NOMO-1 treated with DMSO at 0.1 percent for 48 hours (cell line): ENCODE data around the gene SYT15B.
"Not testable (repeated sequence)": the region's sequence is repeated elsewhere in the genome, so short reads cannot be mapped to it uniquely, and the experiment has no call there.

ENCODE experiments used
- DNase-seq: peaks from one replicate; lab custom pipeline; 2025; ENCODE audit not compliant: unreplicated experiment; lab: John Stamatoyannopoulos, UW

Gene SYT15B

DNA sequence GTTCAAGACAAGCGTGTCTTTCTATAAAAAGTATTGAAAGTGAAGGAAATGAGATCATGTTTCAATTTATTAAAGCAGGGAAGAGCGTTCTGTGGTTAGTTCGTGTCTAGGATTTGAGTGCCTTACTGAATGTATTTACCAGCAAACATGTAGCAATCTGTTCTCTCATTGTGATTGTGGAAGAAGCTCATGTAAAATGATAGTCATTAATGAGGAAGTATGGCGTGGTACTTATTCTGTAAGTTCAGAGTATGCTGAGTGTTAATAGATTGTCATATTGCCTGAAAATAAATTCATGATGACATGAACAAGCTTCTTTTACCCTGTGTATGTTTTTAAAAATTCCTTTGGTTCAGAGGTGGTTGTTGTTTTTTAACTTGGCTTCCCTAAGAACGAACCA, 32.5 kb downstream of the SYT15B start:
- not testable (repeated sequence) for DNase-seq

DNA sequence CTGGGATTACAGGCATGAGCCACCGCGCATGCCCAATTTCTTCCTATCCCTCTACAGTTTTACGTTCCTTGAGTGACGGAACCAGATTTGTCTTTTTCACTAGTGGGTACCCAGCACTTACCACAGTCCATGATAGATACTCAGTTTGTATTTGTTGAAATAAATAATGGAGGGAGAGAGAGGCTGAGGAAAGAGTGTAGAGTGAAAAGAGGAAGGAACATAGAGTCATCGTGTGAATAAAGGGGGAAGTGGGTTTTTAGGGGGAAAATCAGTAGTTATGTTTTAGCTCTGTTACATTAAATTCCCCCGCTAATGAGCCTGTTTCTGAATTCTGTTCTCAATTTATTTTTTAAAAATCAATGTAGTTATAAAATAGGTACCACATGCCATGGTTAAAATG, 37.7 kb downstream of the SYT15B start:
- not testable (repeated sequence) for DNase-seq

DNA sequence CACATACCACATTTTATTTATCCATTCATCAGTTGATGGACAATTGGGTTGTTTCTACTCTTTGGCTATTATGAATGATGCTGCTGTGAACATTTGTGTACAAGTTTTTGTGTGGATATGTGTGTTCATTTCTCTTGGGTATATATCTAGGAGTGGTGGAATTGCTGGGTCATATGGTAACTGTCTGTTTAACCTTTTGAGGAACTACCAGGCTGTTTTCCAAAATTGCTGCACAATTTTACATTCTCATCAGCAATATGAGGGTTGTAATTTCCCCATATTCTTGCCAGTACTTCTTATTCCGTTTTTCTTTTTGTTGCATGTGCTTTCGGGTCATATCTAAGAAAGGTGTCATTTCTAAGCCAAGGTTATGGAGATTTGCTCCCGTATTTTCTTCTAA, 38.3 kb downstream of the SYT15B start:
- DNase-seq = not testable (repeated sequence)

DNA sequence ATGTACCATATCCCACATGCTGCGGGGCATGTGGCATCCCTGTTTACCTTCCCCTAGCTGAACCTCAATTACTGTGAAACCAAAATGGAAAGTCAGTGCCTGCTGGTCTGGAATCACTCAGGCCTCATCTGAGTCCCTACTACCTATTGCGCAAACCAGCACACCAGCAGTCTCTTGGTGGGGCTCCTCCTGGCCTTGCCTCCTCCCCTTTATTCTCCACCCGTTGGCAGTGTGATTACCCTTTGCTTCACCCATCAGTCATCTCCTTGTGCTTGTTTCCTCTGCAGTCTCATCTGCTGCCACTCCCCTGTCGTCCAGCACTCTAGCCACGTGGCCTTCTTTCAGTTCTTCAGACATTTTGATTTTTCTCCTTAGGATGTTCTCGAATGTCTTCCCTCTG, 39.3 kb downstream of the SYT15B start:
- DNase-seq = not testable (repeated sequence)

DNA sequence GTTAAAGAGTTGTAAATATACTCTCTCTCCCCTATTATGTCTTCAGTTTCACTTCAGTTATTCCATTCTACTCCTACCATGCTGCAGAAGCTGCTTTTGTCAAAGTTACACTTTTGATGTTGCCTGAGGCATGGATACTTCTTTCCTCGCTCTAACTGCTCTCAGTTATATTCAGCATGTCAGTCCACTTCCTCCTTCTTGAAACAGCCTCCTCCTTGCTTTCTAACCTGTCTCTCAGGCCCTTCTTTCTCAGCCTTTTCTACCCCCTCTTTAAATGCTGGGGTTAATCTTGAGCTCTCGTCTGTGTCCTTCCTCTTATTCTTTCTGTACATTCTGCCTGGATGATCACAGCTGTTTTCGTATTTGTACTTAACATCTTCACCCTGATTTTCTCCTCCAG, 40.0 kb downstream of the SYT15B start:
- DNase-seq = not testable (repeated sequence)

DNA sequence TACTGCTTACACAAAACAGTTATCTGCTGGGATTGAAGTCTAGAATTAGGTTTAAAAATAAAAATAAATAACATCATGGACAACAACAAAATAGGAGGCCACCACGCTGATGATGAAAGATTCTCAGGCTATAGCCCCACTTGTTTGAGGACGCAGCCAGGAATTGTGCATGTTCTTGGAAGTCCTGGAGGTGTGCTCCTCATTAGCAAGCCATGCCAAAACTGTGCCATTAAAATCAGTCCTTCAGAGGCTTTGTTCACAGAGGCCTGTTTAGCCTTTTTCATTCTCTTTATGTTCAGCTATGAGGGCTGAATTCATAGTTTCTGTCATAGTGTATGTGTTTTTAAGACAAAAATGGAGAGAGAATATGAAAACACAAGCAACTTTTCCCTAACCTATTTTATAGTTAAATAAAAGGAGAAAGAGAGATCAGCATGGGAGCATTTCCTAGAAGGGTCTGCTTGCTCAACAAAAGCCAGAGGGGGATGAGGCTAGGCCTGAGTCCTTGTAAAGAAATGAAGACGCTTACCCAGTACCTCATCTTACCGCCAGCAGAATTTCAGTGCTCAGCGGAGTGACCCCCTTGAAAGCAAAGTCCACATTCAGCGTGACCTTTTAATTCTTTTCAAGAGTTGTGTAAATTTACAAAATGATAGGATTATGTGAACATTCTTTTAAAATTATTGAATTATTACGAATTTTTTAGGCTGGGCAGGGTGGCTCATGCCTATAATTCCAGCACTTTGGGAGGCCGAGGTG, 46.2 kb downstream of the SYT15B start:
- DNase-seq = not testable (repeated sequence)
